Brain microvascular endothelial cell (primary cell): ENCODE results near the gene C6.

Experiments used
- DNase-seq: peaks from one replicate; pipeline ENCODE4 v3.0.0-alpha.2; 2020
- H3K27ac ChIP-seq: fragments of 250-450 bp; sonication (Bioruptor Pico); 2 replicates; pipeline ENCODE4 v1.5.1; 2020; ENCODE audit warnings: mild to moderate bottlenecking, moderate library complexity
- H3K27me3 ChIP-seq: fragments of 250-450 bp; sonication (Bioruptor Pico); replicated peaks from 2 replicates; pipeline ENCODE4 v1.5.1; 2020; ENCODE audit warnings: mild to moderate bottlenecking
- H3K36me3 ChIP-seq: fragments of 250-450 bp; sonication (Bioruptor Pico); replicated peaks from 2 replicates; pipeline ENCODE4 v1.5.1; 2020; ENCODE audit warnings: mild to moderate bottlenecking
- H3K4me3 ChIP-seq: 2 replicates; pipeline ENCODE4 v1.5.1; 2011; ENCODE audit warnings: low read depth, mild to moderate bottlenecking, control low read depth, low read length, moderate library complexity
- CTCF ChIP-seq: IDR thresholded peaks from 2 replicates; pipeline ENCODE4 v1.5.1; 2011; ENCODE audit warnings: low read depth, mild to moderate bottlenecking, moderate library complexity, low read length, control low read depth, inconsistent platforms; ENCODE audit errors: missing control alignments
- in situ Hi-C: cut with HindIII; loops from 2 replicates; pipeline ENCODE4 v1.10.0; 2017; ENCODE audit warnings: low sequenced_read_pairs, low pct_ligation_motif_present

Gene C6

GRCh38 chr5:41203033-41203432 is 10.3 kb downstream of the C6 start:
- no peaks in the 10 kb centered on the region for H3K27me3 ChIP-seq
- H3K4me3 ChIP-seq: no peak overlapping the region
- no peak for DNase-seq
- TF ChIP-seq CTCF: no peak
- H3K36me3 ChIP-seq: no peaks in the 10 kb centered on the region
- H3K27ac ChIP-seq: no peak overlapping the region
- in situ Hi-C loops: no loop called here

- no peaks in the 10 kb centered on the region for H3K36me3 ChIP-seq
- DNase-seq: no peak
Measured at GRCh38 chr5:41201082-41201772, 12.1 kb downstream of the C6 start.

GRCh38 chr5:41200506-41200905 is 12.8 kb downstream of the C6 start:
- in situ Hi-C loops: no loop called here
- TF ChIP-seq CTCF: no peak
- Histone ChIP-seq H3K27me3 (no peaks in the 10 kb centered on the region), H3K36me3 (no peaks in the 10 kb centered on the region), H3K27ac (no peak overlapping the region), H3K4me3 (no peak overlapping the region)
- no peak for DNase-seq

More at GRCh38 chr5:41201082-41201772, 12.1 kb downstream of the C6 start:
- in situ Hi-C loops: no loop called here
- TF ChIP-seq CTCF: no peak
- H3K27ac ChIP-seq: no peak overlapping the region
- no peaks in the 10 kb centered on the region for H3K27me3 ChIP-seq
- no peak overlapping the region for H3K4me3 ChIP-seq

- H3K27me3 ChIP-seq: no peaks in the 10 kb centered on the region
- no peak overlapping the region for H3K27ac ChIP-seq
- DNase-seq: no peak
- TF ChIP-seq CTCF: no peak
- no peaks in the 10 kb centered on the region for H3K36me3 ChIP-seq
- in situ Hi-C loops: no loop called here
- H3K4me3 ChIP-seq: no peak overlapping the region
Measured at GRCh38 chr5:41199660-41200059, 13.7 kb downstream of the C6 start.

GRCh38 chr5:41196197-41196596 is 17.1 kb downstream of the C6 start:
- no peak for DNase-seq
- no peak for TF ChIP-seq CTCF
- no peak overlapping the region for H3K4me3 ChIP-seq
- in situ Hi-C loops: no loop called here
- H3K27me3 ChIP-seq: no peaks in the 10 kb centered on the region
- no peak overlapping the region for H3K27ac ChIP-seq
- H3K36me3 ChIP-seq: no peaks in the 10 kb centered on the region

GRCh38 chr5:41195228-41195627 is 18.1 kb downstream of the C6 start:
- no peak for DNase-seq
- no peak overlapping the region for H3K4me3 ChIP-seq
- in situ Hi-C loops: no loop called here
- H3K36me3 ChIP-seq: no peaks in the 10 kb centered on the region
- no peak overlapping the region for H3K27ac ChIP-seq
- H3K27me3 ChIP-seq: no peaks in the 10 kb centered on the region
- TF ChIP-seq CTCF: no peak
